CD14-positive monocyte (primary cell): ENCODE data around the gene TRAM2. TPM values are rescaled to one million over a fixed set of nuclear protein-coding genes. Genes with fewer than 3 reads are reported as not detected.

Source experiments
- DNase-seq, 3 donors: peaks; one replicate each; pipeline ENCODE4 v3.0.0-alpha.2; 2011 to 2022
- H2AFZ ChIP-seq: 2 replicates; pipeline ENCODE4 v1.6.0; 2012; ENCODE audit warnings: mild to moderate bottlenecking, low read depth, low read length, inconsistent platforms; ENCODE audit not compliant: insufficient read depth, poor library complexity, severe bottlenecking
- H3K27ac ChIP-seq, 2 donors: 1 replicate in 1 of 2; 2 replicates in 1 of 2; pipeline ENCODE4 v1.5.1; 2012 to 2013; ENCODE audit warnings: low read length in 2 of 2, control low read depth in 1 of 2, inconsistent platforms in 1 of 2, low read depth in 1 of 2, mild to moderate bottlenecking in 1 of 2
- H3K27me3 ChIP-seq, 2 donors: one replicate each; pipeline versions ENCODE4 v1.6.0 to v1.6.1; 2011 to 2013; ENCODE audit warnings: low read length in 2 of 2; ENCODE audit not compliant: control insufficient read depth in 2 of 2, insufficient read depth in 2 of 2
- H3K36me3 ChIP-seq, 2 donors: replicated peaks in 1 of 2; 1 replicate in 1 of 2; 2 replicates in 1 of 2; pipeline versions ENCODE4 v1.5.1 to v1.6.1; 2012 to 2013; ENCODE audit warnings: low read length in 2 of 2, control low read depth in 1 of 2, inconsistent platforms in 1 of 2, mild to moderate bottlenecking in 1 of 2; ENCODE audit not compliant: insufficient read depth in 2 of 2, control insufficient read depth in 1 of 2
- H3K4me1 ChIP-seq, 2 donors: 1 replicate in 1 of 2; 2 replicates in 1 of 2; pipeline versions ENCODE4 v1.5.1 to v1.6.1; 2012 to 2013; ENCODE audit warnings: low read length in 2 of 2, control low read depth in 1 of 2, inconsistent platforms in 1 of 2, mild to moderate bottlenecking in 1 of 2, moderate library complexity in 1 of 2; ENCODE audit not compliant: insufficient read depth in 2 of 2, control insufficient read depth in 1 of 2
- H3K4me2 ChIP-seq: replicated peaks from 2 replicates; pipeline ENCODE3; 2012; ENCODE audit warnings: low read length, moderate library complexity, mild to moderate bottlenecking; ENCODE audit not compliant: poor library complexity, severe bottlenecking; ENCODE audit errors: extremely low read depth
- H3K4me3 ChIP-seq, 3 experiments: fragments of 200-600 bp in 1 of 3; sonication (generic) in 1 of 3; replicated peaks in 1 of 3; 1 replicate in 2 of 3; 2 replicates in 1 of 3; pipeline ENCODE4 v1.5.1; 2011 to 2013; ENCODE audit warnings: low read length in 3 of 3, mild to moderate bottlenecking in 3 of 3, control low read depth in 2 of 3, low read depth in 2 of 3, inconsistent platforms in 1 of 3, moderate library complexity in 1 of 3
- H3K79me2 ChIP-seq: 2 replicates; pipeline ENCODE4 v1.6.0; 2012; ENCODE audit warnings: mild to moderate bottlenecking, control low read depth, inconsistent platforms, low read length, moderate library complexity; ENCODE audit not compliant: insufficient read depth
- H3K9ac ChIP-seq: 2 replicates; pipeline ENCODE4 v1.6.0; 2017; ENCODE audit warnings: low read length, mild to moderate bottlenecking; ENCODE audit not compliant: insufficient read depth, poor library complexity, severe bottlenecking
- H3K9me3 ChIP-seq, 2 donors: replicated peaks in 1 of 2; 1 replicate in 1 of 2; 2 replicates in 1 of 2; pipeline versions ENCODE4 v1.5.1 to v1.6.1; 2012 to 2013; ENCODE audit warnings: low read length in 2 of 2, control low read depth in 1 of 2; ENCODE audit not compliant: control insufficient read depth in 1 of 2, insufficient read depth in 1 of 2
- H4K20me1 ChIP-seq: 2 replicates; pipeline ENCODE4 v1.6.0; 2012; ENCODE audit warnings: mild to moderate bottlenecking, low read length, control low read depth, moderate library complexity; ENCODE audit not compliant: insufficient read depth
- H3K27ac Mint-ChIP-seq, 7 donors: one replicate each; pipeline ENCODE4 v1.8.0; 2020; ENCODE audit warnings: mild to moderate bottlenecking in 7 of 7, mixed read lengths in 7 of 7, moderate library complexity in 6 of 7, inconsistent platforms in 2 of 7
- H3K27me3 Mint-ChIP-seq, 3 donors: one replicate each; pipeline ENCODE4 v1.8.0; 2021 to 2022; ENCODE audit warnings: low read depth in 3 of 3, mild to moderate bottlenecking in 3 of 3, mixed read lengths in 3 of 3, moderate library complexity in 3 of 3, inconsistent platforms in 1 of 3
- H3K36me3 Mint-ChIP-seq, 2 donors: one replicate each; pipeline ENCODE4 v1.8.0; 2020; ENCODE audit warnings: mixed read lengths in 2 of 2, inconsistent platforms in 1 of 2, mild to moderate bottlenecking in 1 of 2
- H3K4me1 Mint-ChIP-seq: one replicate; pipeline ENCODE4 v1.8.0; 2020; ENCODE audit warnings: mild to moderate bottlenecking, mixed read lengths
- H3K4me3 Mint-ChIP-seq, 2 donors: one replicate each; pipeline ENCODE4 v1.8.0; 2020; ENCODE audit warnings: mild to moderate bottlenecking in 2 of 2, mixed read lengths in 2 of 2, moderate library complexity in 1 of 2
- H3K9me3 Mint-ChIP-seq, 7 donors: one replicate each; pipeline ENCODE4 v1.8.0; 2020 to 2022; ENCODE audit warnings: mixed read lengths in 7 of 7, mild to moderate bottlenecking in 6 of 7, moderate library complexity in 6 of 7, inconsistent platforms in 2 of 7
- CTCF ChIP-seq: fragments of 200-600 bp; IDR thresholded peaks from one replicate; pipeline ENCODE4 v1.8.0; 2022; ENCODE audit warnings: antibody characterized with exemption, mild to moderate bottlenecking
- WGBS: methylation state at CpG from one replicate; pipeline ENCODE4 v1.1.5; 2013; ENCODE audit warnings: missing lambda C conversion rate; ENCODE audit not compliant: insufficient coverage; 5-methylcytosine and 5-hydroxymethylcytosine counted together
- intact Hi-C, 2 donors: fragments of 100-400 bp; cut with micrococcal nuclease; formaldehyde crosslinking; loops; one replicate each; pipeline versions ENCODE4 v1.15.0 to v1.15.1; 2023
- polyA plus RNA-seq, 3 donors: library from polyadenylated mRNA; depleted of rRNA in 1 of 3; unstranded in 2 of 3; stranded (reverse) in 1 of 3; fragments of 300-500 nt in 2 of 3; fragments of >200 nt in 1 of 3; fragmentation: Illumina TruSeq in 2 of 3; gene quantifications; 1 replicate in 2 of 3; 2 replicates in 1 of 3; pipeline ENCODE4 v1.2.3, GENCODE V29; 2012 to 2021

The TRAM2 gene
- polyA plus RNA-seq, 3 donors = 4.7 to 11.7 (median 5.9) TPM

- Histone ChIP-seq H3K9me3 (no peaks in the 10 kb centered on the region), H3K27me3 (no peaks in the 10 kb centered on the region), H3K79me2 (no peaks in the 10 kb centered on the region), H3K4me3 (no peak overlapping the region), H3K4me2 (no peak overlapping the region), H3K4me1 (peaks cover 8 to 9% of the 10 kb centered on the region in 2 donors), H4K20me1 (no peaks in the 10 kb centered on the region), H3K36me3 (no peaks in the 10 kb centered on the region), H3K9ac (no peak overlapping the region), H2AFZ (no peak overlapping the region), H3K27ac (no peak overlapping the region)
- Mint-ChIP-seq H3K9me3 (peaks cover 0 to 6% (median 0%) of the 10 kb centered on the region in 7 donors), H3K36me3 (no peaks in the 10 kb centered on the region), H3K27ac (no peak overlapping the region), H3K4me3 (no peak overlapping the region), H3K27me3 (no peaks in the 10 kb centered on the region), H3K4me1 (peaks cover 12% of the 10 kb centered on the region)
- WGBS = 60% methylated on average over 1 of the region's 1 CpG
- no peak for DNase-seq
- no peak for TF ChIP-seq CTCF
- intact Hi-C loops = no loop called here
These were observed 35.0 kb upstream of the TRAM2 start for GRCh38 chr6:52611833-52612232.

GRCh38 chr6:52610745-52611355 is 34.0 kb upstream of the TRAM2 start:
- H3K27me3 Mint-ChIP-seq = no peaks in the 10 kb centered on the region
- H3K36me3 Mint-ChIP-seq = no peaks in the 10 kb centered on the region
- Histone ChIP-seq H3K27ac (no peak overlapping the region), H3K9ac (no peak overlapping the region), H3K4me2 (no peak overlapping the region), H3K27me3 (no peaks in the 10 kb centered on the region), H3K9me3 (peaks cover 0 to 3% of the 10 kb centered on the region in 2 donors), H3K4me1 (peaks cover 8 to 9% of the 10 kb centered on the region in 2 donors), H3K4me3 (no peak overlapping the region), H2AFZ (no peak overlapping the region), H3K36me3 (no peaks in the 10 kb centered on the region), H4K20me1 (no peaks in the 10 kb centered on the region), H3K79me2 (no peaks in the 10 kb centered on the region)
- H3K4me1 Mint-ChIP-seq = peaks cover 12% of the 10 kb centered on the region
- no peak overlapping the region for H3K4me3 Mint-ChIP-seq
- DNase-seq = no peak
- WGBS = 96% methylated on average over 4 of the region's 5 CpGs
- intact Hi-C loops = no loop called here
- peaks cover 4 to 11% (median 7%) of the 10 kb centered on the region in 7 donors for H3K9me3 Mint-ChIP-seq
- no peak for TF ChIP-seq CTCF
- no peak overlapping the region for H3K27ac Mint-ChIP-seq
